ENCODE results near the gene CLDN20. TPM values are rescaled to one million over a fixed set of nuclear protein-coding genes. Genes with fewer than 3 reads are reported as not detected.
A peak's percentile ranks its signal among the peaks of the same experiment; 100 is the strongest.

Gene CLDN20
- total RNA-seq, 1 donor from 2014 or later, result 0.19 TPM

DNA sequence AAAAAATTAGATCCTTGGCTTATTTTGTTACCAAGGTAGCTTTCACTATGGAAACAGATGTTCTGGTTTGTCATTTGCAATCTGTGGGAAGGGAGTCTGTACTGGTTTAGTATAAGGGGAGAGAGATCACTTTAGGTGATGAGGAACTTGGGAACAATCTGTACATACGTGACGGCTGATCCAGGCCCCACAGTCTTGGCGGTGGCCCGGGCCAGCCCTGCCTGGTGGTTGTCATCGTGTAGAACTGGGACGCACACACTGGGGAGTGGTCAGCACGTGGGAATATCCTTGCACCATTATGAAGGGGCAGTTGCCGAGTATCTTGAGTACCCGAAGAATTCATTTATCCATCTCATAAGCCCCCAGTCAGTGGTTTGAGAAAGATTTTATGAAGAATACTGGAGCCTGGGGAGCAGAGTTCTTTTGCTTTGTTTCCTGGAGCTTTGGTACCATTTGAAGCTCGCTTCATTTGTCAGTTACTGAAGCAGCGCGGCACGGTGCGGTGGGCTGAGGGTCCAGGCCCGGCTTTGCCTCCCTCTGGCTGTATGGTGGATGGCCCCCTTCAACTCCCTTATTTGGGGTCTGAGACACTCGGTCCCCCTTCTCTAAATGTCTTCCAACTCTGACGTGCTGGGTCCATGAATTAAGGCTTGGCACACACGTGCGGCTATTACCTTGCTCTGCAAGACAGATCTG, 22.8 kb upstream of the CLDN20 start:
- intact Hi-C loops (cut with DNase I), result no loop called here
- ATAC-seq (no peak), DNase-seq (ENCODE audit: missing footprints) (no peak)

DNA sequence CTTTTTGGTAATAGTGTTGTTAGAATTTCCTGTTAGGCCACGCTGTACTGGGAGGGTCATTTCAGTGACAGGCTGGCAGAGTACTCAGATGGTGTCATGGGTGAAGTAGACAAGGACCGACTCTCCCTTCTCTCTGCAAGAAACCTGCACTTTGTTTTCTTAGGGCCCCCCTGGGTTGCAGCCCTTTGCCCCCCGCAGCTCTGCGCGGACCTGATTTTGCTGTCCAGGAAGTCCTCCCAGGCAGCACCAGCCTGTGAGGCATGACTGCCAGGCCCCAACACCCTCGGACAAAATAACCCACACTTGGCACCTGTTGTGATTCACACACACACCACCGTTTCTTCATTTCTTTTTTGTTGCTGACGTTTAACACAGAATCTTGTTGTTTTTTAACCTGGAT, 21.8 kb upstream of the CLDN20 start:
- ATAC-seq, result no peak
- no peak for DNase-seq (ENCODE audit: missing footprints)
- intact Hi-C loops (cut with DNase I), result no loop called here

DNA sequence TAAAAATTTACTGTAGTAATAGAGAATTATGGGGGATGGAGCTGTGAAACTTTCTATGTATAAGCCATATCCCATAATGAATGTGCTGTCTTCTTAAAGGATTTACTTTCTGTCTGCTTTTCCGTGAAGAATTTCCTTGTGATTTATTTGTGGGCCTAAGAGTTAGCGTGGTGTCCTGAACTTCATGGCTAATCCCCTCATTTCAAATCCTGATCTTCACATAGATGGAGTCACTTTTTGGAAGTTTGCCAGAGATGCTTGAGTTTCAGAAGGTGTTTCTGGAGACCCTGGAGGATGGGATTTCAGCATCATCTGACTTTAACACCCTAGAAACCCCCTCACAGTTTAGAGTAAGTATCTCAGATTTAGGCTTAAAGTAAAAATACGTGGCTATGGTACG, 19.4 kb upstream of the CLDN20 start:
- intact Hi-C loops (cut with DNase I), result no loop called here
- no peak for ATAC-seq
- DNase-seq (ENCODE audit: missing footprints), result no peak

DNA sequence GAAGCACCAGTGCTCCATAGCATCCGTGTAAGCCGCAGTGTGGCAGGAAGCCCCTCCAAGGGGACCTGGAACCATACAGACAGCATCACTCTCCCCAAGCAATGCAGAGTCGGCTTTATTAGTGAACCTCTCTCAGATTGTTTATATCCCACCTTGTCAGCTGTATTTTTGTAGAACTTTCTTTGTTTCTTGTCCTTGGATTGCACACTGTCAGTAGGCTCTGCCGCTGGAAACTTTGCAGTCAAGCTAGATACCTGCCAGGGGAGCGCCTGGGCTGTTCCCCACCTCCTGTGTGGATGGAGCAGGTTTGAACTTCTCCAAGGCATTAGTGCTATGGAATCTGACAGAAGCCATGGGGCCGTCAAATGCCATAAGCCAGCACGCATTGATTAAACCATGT, 18.6 kb upstream of the CLDN20 start:
- intact Hi-C loops (cut with DNase I), result no loop called here
- no peak for ATAC-seq
- no peak for DNase-seq (ENCODE audit: missing footprints)

- intact Hi-C loops (cut with DNase I), result no loop called here
- ATAC-seq, result no peak
- no peak for DNase-seq (ENCODE audit: missing footprints)
These were observed 18.0 kb upstream of the CLDN20 start for GRCh38 chr6:155245831-155246230.

DNA sequence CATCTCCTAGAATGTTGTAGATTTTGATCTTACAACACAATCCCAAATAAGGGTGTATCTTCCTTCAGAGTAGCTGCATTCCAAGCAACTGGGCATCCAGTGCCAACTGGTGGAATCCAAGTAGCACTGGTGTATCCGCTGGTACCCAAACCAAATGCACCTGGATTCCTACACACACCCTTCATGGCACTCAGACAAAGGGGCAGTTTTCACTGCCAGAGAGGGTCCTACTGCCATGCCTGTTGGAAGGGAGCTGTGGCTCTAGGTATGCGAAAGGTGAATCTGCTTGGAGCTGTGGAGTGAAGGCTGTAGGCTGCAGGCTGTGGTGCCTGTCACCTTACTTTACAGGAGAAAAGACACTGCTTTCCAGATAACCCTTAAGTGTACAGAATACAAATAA, 17.0 kb upstream of the CLDN20 start:
- DNase-seq (ENCODE audit: missing footprints) (no peak), ATAC-seq (no peak)
- intact Hi-C loops (cut with DNase I), result no loop called here

- intact Hi-C loops (cut with DNase I), result loop anchor here (2.0 kb wide), 1 partner anchor 71 kb away; no protein-coding TSS in a partner anchor
- no peak for ATAC-seq
- DNase-seq (ENCODE audit: missing footprints), result no peak
These were observed 16.2 kb upstream of the CLDN20 start for GRCh38 chr6:155247618-155248007.

DNA sequence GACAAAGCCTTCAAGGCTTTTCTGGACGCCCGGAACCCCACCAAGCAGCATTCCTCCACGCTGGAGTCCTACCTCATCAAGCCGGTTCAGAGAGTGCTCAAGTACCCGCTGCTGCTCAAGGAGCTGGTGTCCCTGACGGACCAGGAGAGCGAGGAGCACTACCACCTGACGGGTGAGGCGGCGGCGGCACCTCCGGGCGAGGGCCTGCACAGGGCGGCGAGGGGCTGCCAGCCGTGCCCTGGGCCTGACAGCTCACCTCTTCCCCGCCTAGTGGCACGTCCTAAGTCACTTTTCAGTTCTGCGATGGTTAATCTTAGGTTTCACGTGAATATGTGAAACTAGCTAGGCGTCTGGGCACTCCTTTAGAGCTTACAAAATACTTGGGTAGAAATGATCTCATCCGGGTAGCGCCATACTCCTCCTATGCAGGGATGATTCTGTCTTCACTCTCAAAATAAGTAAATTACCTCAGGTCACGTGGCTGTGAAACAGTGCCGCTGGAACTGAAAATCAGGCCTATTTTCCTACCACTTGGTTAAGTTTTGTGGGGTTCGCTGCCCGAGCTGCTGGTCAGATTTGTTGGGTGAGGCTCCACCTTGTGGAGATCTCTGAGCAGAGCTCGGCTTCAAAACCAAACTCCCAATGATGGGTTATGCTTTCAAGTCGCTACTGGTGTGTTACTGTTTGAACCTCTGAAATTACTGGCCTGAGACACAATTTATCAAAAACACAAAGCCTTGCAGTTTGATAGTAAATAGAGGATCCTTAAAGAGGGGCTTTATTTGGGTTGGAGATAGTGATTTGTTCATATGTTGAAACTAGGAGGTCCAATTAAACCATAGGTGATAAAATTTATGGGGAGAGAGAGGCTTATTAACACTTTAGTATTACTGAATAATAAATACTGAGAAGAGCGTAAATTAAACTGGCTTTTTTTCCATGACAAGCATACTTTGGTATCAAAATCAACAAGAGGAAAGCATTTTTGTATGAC, 15.5 kb upstream of the CLDN20 start:
- no peak for DNase-seq (ENCODE audit: missing footprints)
- peak; percentile 43 for ATAC-seq
- intact Hi-C loops (cut with DNase I), result loop anchor here (2.0 kb wide), 1 partner anchor 72 kb away; no protein-coding TSS in a partner anchor

DNA sequence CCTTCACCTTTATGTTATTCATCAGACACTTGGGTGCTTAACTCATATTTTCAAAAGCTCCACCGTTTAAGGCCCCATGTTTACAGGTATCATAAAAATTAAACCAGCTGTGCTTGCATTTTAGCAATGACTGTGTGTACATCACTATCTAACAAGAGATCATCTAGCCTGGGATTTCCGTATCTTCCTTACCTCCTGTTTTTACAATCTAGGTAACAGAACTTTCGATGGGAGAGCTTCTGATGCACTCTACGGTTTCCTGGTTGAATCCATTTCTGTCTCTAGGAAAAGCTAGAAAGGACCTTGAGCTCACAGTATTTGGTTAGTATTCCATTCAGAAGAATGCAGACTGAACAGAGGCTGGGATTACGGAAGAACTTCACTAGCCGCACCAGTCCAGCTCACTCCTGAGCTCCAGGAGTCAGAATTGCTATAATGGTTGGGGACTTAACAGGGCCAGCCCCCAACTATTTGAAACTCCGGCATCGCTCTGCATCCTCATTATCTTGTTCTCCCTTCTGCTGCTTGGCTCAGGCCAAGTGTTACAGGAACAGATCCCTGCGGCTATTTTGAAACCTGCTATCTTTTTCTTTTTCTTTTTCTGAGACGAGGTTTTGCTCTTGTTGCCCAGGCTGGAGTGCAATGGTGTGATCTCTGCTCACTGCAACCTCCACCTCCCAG, 13.0 kb upstream of the CLDN20 start:
- DNase-seq (ENCODE audit: missing footprints), result no peak
- intact Hi-C loops (cut with DNase I), result loop anchor here (10.0 kb wide), 1 partner anchor 316 kb away; no protein-coding TSS in a partner anchor
- ATAC-seq, result peak; percentile 49

DNA sequence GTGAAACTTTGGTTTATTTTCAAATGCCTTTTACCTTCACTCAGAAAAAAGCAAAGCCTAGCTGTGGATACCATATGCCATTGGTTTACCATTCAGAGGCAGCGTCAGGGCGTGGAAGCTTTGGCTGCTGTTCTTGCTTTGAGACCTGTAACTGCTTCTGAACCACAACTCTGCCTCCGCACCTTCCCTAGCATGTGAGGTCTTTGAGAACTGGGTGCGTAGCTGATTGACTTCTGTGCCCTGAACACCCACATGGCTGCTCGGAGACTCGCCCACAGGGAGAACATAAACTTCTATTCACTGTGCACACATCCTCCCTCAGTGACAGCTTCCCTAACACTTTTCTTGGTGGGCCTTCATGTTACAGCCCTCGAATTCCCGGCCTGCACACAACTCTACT, 11.2 kb upstream of the CLDN20 start:
- ATAC-seq (no peak), DNase-seq (ENCODE audit: missing footprints) (no peak)
- intact Hi-C loops (cut with DNase I), result loop anchor here (10.0 kb wide), 1 partner anchor 318 kb away; no protein-coding TSS in a partner anchor

- peak; percentile 27 for ATAC-seq
- intact Hi-C loops (cut with DNase I), result loop anchor here (1.0 to 10.0 kb wide), 2 partner anchors 60 to 319 kb away; no protein-coding TSS in a partner anchor
- no peak for DNase-seq (ENCODE audit: missing footprints)
These were observed 10.5 kb upstream of the CLDN20 start for GRCh38 chr6:155253337-155253736.

DNA sequence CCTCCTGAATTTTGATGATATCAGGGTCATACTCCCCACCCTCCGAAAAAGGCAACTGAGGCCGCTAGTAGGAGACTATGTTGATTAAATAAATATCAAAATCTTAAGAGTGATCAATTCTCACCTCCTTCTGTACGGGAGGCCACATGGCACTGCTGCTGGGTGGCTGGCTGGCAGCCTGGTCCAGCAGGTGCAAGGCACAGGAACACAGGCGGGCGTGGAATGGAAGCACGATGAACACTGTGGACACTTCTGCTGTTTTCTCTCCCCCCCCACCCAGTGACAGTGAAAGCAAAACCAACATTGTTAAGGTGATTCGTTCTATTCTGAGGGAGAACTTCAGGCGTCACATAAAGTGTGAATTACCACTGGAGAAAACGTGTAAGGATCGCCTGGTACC, 9.7 kb upstream of the CLDN20 start:
- DNase-seq (ENCODE audit: missing footprints), result no peak
- intact Hi-C loops (cut with DNase I), result loop anchor here (10.0 kb wide), 1 partner anchor 319 kb away; no protein-coding TSS in a partner anchor
- ATAC-seq, result no peak

DNA sequence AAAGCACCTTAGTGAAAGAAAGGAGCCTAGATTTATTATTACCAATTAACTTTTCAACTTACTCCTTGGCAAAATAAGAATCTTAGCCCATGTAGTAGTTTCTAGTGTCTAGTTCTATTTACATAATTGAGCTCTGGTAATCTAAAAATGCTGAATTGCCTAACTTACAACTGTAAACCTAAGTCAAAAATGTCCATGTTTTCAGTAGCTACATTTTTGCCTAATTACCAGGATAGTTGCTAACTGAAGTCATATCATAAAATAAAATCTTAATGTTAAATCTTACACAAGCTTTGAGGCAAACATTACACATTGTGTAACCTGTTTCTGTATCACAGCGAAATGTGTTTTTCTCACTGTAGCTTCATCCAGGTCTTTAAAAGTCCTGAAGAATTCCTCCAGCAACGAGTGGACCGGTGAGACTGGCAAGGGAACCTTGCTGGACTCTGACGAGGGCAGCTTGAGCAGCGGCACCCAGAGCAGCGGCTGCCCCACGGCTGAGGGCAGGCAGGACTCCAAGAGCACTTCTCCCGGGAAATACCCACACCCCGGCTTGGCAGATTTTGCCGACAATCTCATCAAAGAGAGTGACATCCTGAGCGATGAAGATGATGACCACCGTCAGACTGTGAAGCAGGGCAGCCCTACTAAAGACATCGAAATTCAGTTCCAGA, 7.6 kb upstream of the CLDN20 start:
- no peak for ATAC-seq
- no peak for DNase-seq (ENCODE audit: missing footprints)
- intact Hi-C loops (cut with DNase I), result loop anchor here (10.0 kb wide), 1 partner anchor 321 kb away; no protein-coding TSS in a partner anchor

DNA sequence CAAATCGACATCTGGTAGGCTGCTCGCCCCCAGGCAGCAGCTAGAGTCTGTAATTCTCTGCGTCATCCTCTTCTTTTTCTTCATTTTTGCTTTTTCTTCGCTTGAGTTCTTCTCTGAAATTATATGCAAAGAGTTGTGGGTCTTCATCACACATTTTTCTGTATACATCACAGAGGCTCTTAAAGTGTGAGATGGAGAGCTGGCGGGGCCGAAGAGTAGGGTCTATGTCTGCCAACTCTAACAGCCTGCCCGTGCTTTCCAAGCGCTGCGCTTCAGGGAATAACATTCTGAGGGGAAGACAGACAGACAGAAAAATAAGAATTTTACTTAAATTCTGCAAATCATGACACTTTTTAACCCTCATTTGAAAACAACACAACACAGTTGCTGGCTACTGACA, 6.0 kb upstream of the CLDN20 start:
- DNase-seq (ENCODE audit: missing footprints) (no peak), ATAC-seq (no peak)
- intact Hi-C loops (cut with DNase I), result loop anchor here (10.0 kb wide), 1 partner anchor 323 kb away; no protein-coding TSS in a partner anchor

DNA sequence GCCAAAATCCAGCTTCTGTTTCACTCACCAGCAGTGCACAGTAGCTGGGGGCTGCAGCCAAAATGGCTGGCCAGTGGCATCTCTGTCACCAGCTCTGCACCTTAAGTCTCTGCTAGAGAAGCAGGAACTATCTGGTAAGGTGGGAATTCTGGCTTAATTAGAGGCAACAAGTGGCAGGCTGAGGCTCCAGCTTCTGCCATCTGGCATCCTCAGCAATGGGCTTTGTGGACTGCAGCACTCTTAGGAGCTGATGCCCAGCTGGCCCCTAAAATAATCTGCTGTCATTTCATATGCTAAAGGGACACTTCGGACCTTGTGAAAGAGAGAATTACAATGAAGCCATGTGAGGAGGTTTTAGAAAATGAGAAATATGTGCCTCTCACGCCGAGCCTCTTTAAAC, 4.6 kb upstream of the CLDN20 start:
- DNase-seq (ENCODE audit: missing footprints), result no peak
- ATAC-seq, result no peak
- intact Hi-C loops (cut with DNase I), result loop anchor here (10.0 kb wide), 1 partner anchor 324 kb away; no protein-coding TSS in a partner anchor

DNA sequence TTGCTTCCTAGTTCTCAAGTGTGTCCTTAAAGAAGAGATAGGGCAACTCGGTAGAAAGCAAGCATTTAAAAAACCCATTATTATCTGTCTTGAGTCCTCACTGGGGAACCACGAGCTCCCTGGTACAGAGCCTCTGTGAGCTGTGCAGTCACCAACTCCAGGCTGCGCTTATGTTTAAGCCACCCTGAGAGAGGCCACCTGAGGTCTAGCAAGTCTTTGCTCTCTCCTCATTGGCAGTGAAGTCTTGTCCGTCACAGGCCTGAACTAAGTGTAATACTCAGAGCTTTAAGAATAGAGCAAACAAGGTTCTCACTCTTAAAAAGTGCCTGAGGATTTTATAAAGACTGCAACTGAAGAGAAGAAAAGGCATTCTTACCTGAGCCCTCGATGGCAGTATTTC, 3.9 kb upstream of the CLDN20 start:
- intact Hi-C loops (cut with DNase I), result loop anchor here (10.0 kb wide), 1 partner anchor 325 kb away; no protein-coding TSS in a partner anchor
- ATAC-seq (no peak), DNase-seq (ENCODE audit: missing footprints) (no peak)

GRCh38 chr6:155260686-155261085, 3.1 kb upstream of the CLDN20 start:
- no peak for ATAC-seq
- DNase-seq (ENCODE audit: missing footprints), result no peak
- intact Hi-C loops (cut with DNase I), result no loop called here

DNA sequence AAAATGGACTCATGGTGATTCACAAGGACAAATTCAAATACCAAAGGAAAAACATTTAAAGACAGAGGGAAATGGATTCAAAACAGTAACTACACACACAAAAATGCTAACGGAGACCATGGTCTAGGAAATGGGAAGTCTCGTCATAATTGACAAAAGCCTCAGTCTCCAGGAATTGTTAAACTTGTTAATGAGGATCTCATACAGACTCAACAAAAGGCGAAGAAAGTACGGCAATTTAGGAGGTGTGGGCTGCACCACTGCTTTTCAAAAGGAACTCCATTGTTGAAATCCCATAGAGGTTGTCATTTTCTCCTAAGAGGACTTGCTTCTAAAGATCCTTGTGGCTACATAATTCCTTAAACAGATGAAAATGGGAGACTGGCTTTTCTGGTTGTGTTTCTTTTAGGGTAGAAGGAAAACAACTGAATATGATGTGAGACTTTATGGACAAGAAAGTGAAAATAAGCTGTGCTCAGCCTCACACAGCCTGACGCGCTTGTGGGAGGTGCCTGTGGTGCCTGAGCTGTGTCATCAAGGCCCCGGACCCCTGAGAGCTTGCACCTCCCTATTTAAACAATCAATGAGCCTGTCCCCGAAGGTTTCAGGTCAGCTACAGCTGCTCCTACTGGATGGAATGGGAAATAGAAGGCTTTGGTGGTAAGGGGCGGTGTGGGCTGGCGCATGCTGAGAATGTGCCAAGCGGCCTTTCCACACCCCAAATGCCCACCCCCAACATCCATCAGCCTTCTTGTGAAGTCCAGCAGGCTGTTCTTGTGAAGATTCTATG, 2.5 kb upstream of the CLDN20 start:
- ATAC-seq (no peak), DNase-seq (ENCODE audit: missing footprints) (no peak)

More for the DNA sequence above, 2.5 kb upstream of the CLDN20 start:
- intact Hi-C loops (cut with DNase I), result no loop called here
